GM23338 (cell line): ENCODE data around the gene ZMAT3.

Experiments
- CREB1 ChIP-seq: fragments of 250-450 bp; sonication (Bioruptor Pico); IDR thresholded peaks from 2 replicates; pipeline ENCODE4 v1.5.0; 2020; ENCODE audit warnings: low read depth, mild to moderate bottlenecking, moderate library complexity
- CTCF ChIP-seq, 2 experiments: fragments of 200-600 bp in 1 of 2; sonication (generic) in 1 of 2; conservative IDR thresholded peaks; 2 replicates each; pipeline versions ENCODE4 v1.5.1 to v1.6.1; 2016 to 2017; ENCODE audit warnings: antibody characterized with exemption in 2 of 2, low read depth in 2 of 2, mild to moderate bottlenecking in 2 of 2, moderate library complexity in 1 of 2
- EZH2 ChIP-seq: fragments of 200-600 bp; sonication (generic); IDR thresholded peaks from one replicate; pipeline ENCODE4 v1.8.0; 2017; ENCODE audit warnings: antibody characterized with exemption, mild to moderate bottlenecking, low read depth; ENCODE audit not compliant: unreplicated experiment
- EZH2phosphoT487 ChIP-seq: fragments of 200-600 bp; sonication (generic); IDR thresholded peaks from one replicate; pipeline ENCODE4 v1.8.1; 2018; ENCODE audit warnings: antibody characterized with exemption; ENCODE audit not compliant: unreplicated experiment
- JUNB ChIP-seq: IDR thresholded peaks from one replicate; pipeline ENCODE4 v1.6.1; 2016; ENCODE audit warnings: antibody characterized with exemption; ENCODE audit not compliant: unreplicated experiment
- POLR2AphosphoS5 ChIP-seq: IDR thresholded peaks from 2 replicates; pipeline ENCODE4 v1.6.1; 2016; ENCODE audit warnings: antibody characterized with exemption, low read depth
- REST ChIP-seq: IDR thresholded peaks from one replicate; pipeline ENCODE4 v1.6.1; 2018; ENCODE audit warnings: antibody characterized with exemption; ENCODE audit not compliant: unreplicated experiment
- STAT1 ChIP-seq: IDR thresholded peaks from one replicate; pipeline ENCODE4 v1.6.1; 2016; ENCODE audit warnings: antibody characterized with exemption; ENCODE audit not compliant: unreplicated experiment
- ZNF114 ChIP-seq: fragments of 250-450 bp; sonication (Bioruptor Pico); IDR thresholded peaks from 2 replicates; pipeline ENCODE4 v1.5.0; 2020; ENCODE audit warnings: mild to moderate bottlenecking, moderate library complexity

GRCh38 chr3:178996399-178996798 is 75.2 kb downstream of the ZMAT3 start:
- no peak for TF ChIP-seq CTCF (conservative IDR thresholded peaks at IDR 0.05; ENCODE audit: low read depth in 2 of 2)
- TF ChIP-seq STAT1: no peak
- no peak for TF ChIP-seq EZH2phosphoT487
- no peak for TF ChIP-seq POLR2AphosphoS5
- TF ChIP-seq JUNB: no peak
- TF ChIP-seq EZH2: no peak
- no peak for TF ChIP-seq REST
- TF ChIP-seq ZNF114 (CRISPR knock-in tag): no peak
- no peak for TF ChIP-seq CREB1 (CRISPR knock-in tag)
